Epithelial cell of proximal tubule (primary cell): Measurements from ENCODE around the gene FNTB. TPM values are rescaled to one million over a fixed set of nuclear protein-coding genes. Genes with fewer than 3 reads are reported as not detected.

ENCODE experiments used
- DNase-seq: peaks from one replicate; pipeline ENCODE4 v3.0.0-alpha.2; 2011; ENCODE audit warnings: low read depth
- H3K4me3 ChIP-seq: 2 replicates; pipeline ENCODE4 v1.5.1; 2011; ENCODE audit warnings: low read depth, mild to moderate bottlenecking, low read length
- total RNA-seq: library from RNA; depleted of rRNA; stranded (reverse); fragments of >200 nt; gene quantifications from 2 replicates; pipeline ENCODE4 v1.2.3, GENCODE V29; 2015
- TF ChIP-seq, protein P1 (sequence below): conservative IDR thresholded peaks from 2 replicates; pipeline ENCODE4 v1.5.1; 2012; ENCODE audit warnings: low read depth, mild to moderate bottlenecking, low read length

The FNTB gene
- total RNA-seq, 1 donor from 2014 or later, result 16.6 TPM

DNA sequence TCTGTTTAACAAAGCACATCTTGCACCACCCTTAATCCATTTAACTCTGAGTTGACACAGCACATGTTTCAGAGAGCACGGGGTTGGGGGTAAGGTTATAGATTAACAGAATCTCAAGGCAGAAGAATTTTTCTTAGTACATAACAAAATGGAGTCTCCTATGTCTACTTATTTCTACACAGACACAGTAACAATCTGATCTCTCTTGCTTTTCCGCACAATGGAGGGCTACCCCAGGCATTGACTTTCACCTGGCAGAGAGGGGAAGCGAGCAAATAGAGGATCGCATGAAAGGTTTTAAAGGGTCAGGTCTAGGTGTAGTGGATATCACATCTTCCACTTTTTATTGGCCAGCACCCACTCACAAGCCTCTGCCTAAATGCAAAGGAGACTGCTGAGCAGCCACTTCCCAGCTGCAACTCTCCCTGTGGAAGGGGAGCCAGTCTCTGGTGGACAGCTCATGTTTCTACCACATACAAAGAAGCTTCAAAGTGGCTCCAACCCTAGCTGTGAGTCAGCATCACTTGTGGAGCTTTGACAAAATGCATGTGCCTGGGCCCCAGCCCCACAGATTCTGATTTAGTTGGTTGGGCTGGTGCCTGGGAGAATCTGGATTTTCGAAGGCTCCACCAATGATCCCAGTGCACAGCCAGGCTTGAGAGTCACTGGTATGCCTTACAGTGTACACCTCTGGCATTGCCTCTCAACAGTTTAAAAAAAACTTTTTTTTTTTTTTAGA is 7.2 kb upstream of the FNTB start:
- TF ChIP-seq, protein P1, sequence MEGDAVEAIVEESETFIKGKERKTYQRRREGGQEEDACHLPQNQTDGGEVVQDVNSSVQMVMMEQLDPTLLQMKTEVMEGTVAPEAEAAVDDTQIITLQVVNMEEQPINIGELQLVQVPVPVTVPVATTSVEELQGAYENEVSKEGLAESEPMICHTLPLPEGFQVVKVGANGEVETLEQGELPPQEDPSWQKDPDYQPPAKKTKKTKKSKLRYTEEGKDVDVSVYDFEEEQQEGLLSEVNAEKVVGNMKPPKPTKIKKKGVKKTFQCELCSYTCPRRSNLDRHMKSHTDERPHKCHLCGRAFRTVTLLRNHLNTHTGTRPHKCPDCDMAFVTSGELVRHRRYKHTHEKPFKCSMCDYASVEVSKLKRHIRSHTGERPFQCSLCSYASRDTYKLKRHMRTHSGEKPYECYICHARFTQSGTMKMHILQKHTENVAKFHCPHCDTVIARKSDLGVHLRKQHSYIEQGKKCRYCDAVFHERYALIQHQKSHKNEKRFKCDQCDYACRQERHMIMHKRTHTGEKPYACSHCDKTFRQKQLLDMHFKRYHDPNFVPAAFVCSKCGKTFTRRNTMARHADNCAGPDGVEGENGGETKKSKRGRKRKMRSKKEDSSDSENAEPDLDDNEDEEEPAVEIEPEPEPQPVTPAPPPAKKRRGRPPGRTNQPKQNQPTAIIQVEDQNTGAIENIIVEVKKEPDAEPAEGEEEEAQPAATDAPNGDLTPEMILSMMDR, result no peak
- H3K4me3 ChIP-seq, result no peak overlapping the region
- DNase-seq, result no peak

- H3K4me3 ChIP-seq, result peak overlapping the region; percentile 34
- TF ChIP-seq, protein P1, result peak; percentile 71
- DNase-seq, result no peak
Measured at GRCh38 chr14:64983439-64984310, 3.0 kb upstream of the FNTB start.

GRCh38 chr14:64987438-64987767 is 708 bp downstream of the FNTB start:
- H3K4me3 ChIP-seq, result peak overlapping the region; percentile 82
- DNase-seq, result no peak
- TF ChIP-seq, protein P1, result no peak

- no peak overlapping the region for H3K4me3 ChIP-seq
- DNase-seq, result no peak
- TF ChIP-seq, protein P1, result no peak
Measured at GRCh38 chr14:64990296-64990695, 3.6 kb downstream of the FNTB start.

DNA sequence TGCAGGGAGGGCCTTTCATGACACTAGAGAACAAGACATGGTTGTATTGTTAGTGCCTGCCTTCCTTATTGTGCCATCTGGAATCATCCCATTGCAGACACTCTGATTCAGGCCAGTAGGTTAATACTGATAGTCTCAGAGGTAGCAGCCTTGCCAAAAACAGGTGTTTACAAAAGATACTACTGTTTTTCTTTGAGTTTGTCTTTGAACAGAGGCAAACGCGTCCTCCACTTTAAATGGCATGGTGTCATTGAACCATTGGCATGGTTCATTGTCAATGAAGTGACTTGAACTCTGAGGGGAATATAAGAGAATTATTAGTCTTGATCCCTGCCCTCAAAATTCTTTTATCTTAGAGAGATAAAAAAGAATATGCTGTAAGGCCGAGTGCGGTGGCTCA is 4.2 kb downstream of the FNTB start:
- DNase-seq, result no peak
- TF ChIP-seq, protein P1, result no peak
- no peak overlapping the region for H3K4me3 ChIP-seq

DNA sequence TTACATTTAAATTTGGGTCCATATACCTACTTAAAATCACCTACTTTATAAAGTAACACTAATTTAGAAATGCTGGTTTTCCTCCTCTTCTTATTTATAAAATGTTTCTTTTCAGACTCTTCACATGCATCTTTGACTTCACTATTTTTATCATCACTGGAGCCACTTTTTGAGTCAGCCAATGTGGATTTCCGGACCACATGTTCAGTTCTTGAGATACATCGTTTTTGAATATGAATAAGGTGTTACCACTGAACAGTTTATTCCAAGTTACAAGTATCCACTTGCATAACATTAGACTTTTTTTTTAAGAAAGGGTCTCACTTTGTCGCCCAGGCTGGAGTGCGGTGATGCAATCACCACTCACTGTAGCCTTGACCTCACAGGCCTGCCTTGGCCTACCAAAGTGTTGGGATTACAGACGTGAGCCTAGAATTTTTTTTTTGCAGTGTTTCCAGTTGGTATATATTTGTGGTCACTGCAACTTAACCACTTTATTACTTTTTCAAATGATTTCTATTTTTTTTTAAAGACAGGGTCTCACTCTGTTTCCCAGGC is 5.7 kb downstream of the FNTB start:
- no peak for DNase-seq
- no peak overlapping the region for H3K4me3 ChIP-seq
- TF ChIP-seq, protein P1, result no peak
